ENCODE data around the gene TFF3.

TFF3 gene

GRCh38 chr21:42319376-42319775 lies 4.2 kb upstream of the TFF3 start:
- TF ChIP-seq REST (IDR thresholded peaks at IDR 0.05; ENCODE audit: insufficient read depth in 1 of 2, low read depth in 2 of 2, low read length in 2 of 2): no peak

DNA sequence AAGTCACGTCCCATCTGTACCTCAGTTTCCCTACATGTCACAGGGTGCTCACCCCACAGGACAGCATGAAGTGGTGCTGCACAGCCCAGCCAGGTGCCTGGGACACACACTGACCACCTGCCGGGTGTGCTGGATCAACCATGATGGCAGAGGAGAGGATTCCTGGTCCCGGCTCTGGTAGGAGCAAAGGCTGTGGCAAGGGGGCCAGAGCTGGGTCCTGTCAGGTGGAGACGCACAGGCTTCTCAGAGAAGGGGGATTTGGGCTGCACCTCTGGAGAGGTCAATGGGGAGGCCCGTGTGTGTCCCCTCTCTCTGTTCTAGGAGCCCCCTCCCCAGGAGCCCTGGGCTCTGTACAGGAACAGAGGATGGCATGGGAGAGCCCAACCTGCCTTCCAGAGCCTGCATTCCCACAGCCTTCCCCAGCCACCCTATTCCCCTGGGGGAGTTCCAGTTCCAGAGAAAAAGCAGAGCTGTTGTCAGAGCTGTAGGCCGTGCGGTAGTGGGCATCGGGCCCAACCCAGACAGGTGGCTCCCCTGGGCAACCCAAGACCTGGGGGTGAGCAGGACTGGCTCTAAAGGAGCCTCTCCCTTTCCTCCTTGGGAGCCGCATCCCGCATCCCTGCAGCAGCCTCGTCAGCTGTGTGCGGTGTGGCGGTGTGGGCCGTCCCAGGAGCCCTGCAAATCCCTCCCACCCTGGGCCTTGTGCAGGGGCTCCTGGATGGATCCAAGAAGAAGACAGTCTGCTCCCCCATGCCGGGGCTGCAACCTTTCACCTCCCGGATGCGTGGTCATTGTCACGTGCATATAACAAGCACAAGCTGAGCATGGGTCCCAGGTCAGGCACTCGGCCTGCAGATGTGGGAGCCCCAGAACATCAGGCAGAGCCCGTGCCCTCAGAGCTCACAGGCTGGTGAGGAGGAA lies 2.9 kb upstream of the TFF3 start:
- TF ChIP-seq POLR2AphosphoS5 (IDR thresholded peaks at IDR 0.05; ENCODE audit: low read depth, low read length) (no peak), TAF1 (IDR thresholded peaks at IDR 0.05; ENCODE audit: borderline replicate concordance, insufficient read depth, low read length) (no peak), FOXP2 (optimal IDR thresholded peaks at IDR 0.05; ENCODE audit: borderline replicate concordance, extremely low read depth, extremely low read length, insufficient read depth) (no peak), REST (IDR thresholded peaks at IDR 0.05; ENCODE audit: insufficient read depth in 1 of 2, low read depth in 2 of 2, low read length in 2 of 2) (no peak), SIN3A (IDR thresholded peaks at IDR 0.05; ENCODE audit: borderline replicate concordance, insufficient read depth, low read length) (no peak)

DNA sequence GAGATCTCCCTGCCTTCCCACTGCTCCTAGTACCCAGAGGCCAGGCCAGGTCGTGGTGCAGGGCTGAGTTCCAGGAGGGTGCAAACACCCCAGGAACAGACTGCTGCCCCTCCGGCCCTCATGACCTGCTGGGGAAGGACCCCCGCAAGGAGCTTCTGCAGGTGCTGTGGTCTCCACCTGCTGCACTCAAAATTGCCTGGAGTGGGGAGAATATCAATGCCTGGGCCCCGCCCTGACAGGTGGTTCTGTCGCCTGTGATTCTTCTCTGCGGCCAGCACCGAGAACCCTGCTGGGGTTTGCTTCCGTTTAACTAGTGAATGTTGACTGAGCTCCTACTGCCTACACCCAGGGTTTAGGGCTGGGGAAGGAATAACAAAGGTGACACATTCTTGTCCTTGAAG lies 2.1 kb upstream of the TFF3 start:
- TF ChIP-seq SIN3A (IDR thresholded peaks at IDR 0.05; ENCODE audit: borderline replicate concordance, insufficient read depth, low read length) (no peak), TAF1 (IDR thresholded peaks at IDR 0.05; ENCODE audit: borderline replicate concordance, insufficient read depth, low read length) (no peak), REST (IDR thresholded peaks at IDR 0.05; ENCODE audit: insufficient read depth in 1 of 2, low read depth in 2 of 2, low read length in 2 of 2) (no peak), FOXP2 (optimal IDR thresholded peaks at IDR 0.05; ENCODE audit: borderline replicate concordance, extremely low read depth, extremely low read length, insufficient read depth) (no peak), POLR2AphosphoS5 (IDR thresholded peaks at IDR 0.05; ENCODE audit: low read depth, low read length) (no peak)

DNA sequence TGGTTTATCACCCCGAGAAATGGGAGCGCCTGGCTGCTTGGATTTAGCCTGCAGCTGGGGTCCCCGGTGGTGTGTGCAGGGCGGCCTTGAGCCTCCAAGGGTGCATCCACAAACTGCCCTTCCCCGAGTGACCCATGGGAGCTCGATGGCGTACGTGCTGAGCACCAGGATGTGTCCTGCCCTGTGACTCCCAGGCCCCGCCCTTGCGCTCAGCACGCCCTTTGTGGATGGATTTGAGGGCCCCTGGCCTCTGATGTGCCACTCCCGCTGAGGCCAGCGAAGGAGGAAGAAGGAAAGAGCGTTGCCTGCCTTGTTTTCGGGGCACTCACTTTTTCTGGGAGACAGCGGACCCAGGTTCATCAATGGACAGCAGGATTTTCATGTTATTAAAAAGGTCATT lies 1.7 kb upstream of the TFF3 start:
- TF ChIP-seq FOXP2 (optimal IDR thresholded peaks at IDR 0.05; ENCODE audit: borderline replicate concordance, extremely low read depth, extremely low read length, insufficient read depth) (no peak), REST (IDR thresholded peaks at IDR 0.05; ENCODE audit: insufficient read depth in 1 of 2, low read depth in 2 of 2, low read length in 2 of 2) (no peak), SIN3A (IDR thresholded peaks at IDR 0.05; ENCODE audit: borderline replicate concordance, insufficient read depth, low read length) (no peak), POLR2AphosphoS5 (IDR thresholded peaks at IDR 0.05; ENCODE audit: low read depth, low read length) (no peak), TAF1 (IDR thresholded peaks at IDR 0.05; ENCODE audit: borderline replicate concordance, insufficient read depth, low read length) (no peak)

All from PFSK-1 (cell line).